Ectodermal cell (in vitro differentiated cells): ENCODE data around the gene SAGE1. TPM values are rescaled to one million over a fixed set of nuclear protein-coding genes. Genes with fewer than 3 reads are reported as not detected.
"Not testable (repeated sequence)": the region's sequence is repeated elsewhere in the genome, so short reads cannot be mapped to it uniquely, and the experiment has no call there.

Experiments
- H3K27ac ChIP-seq: 2 replicates; pipeline ENCODE4 v1.7.0; 2013; ENCODE audit warnings: mild to moderate bottlenecking, low read depth, low read length; ENCODE audit not compliant: insufficient read depth, poor library complexity, severe bottlenecking
- H3K27me3 ChIP-seq: 2 replicates; pipeline ENCODE4 v1.7.0; 2013; ENCODE audit warnings: mild to moderate bottlenecking, low read length; ENCODE audit not compliant: insufficient read depth, control insufficient read depth, poor library complexity, severe bottlenecking
- H3K36me3 ChIP-seq: one replicate; pipeline ENCODE4 v1.7.0; 2013; ENCODE audit warnings: low read length; ENCODE audit not compliant: control insufficient read depth, insufficient read depth
- H3K4me1 ChIP-seq: one replicate; pipeline ENCODE4 v1.7.0; 2013; ENCODE audit warnings: low read length; ENCODE audit not compliant: control insufficient read depth, insufficient read depth
- H3K4me3 ChIP-seq: 2 replicates; pipeline ENCODE4 v1.7.0; 2013; ENCODE audit warnings: low read depth, low read length, control low read depth; ENCODE audit not compliant: insufficient read depth
- H3K9me3 ChIP-seq: 2 replicates; pipeline ENCODE4 v1.7.0; 2013; ENCODE audit warnings: mild to moderate bottlenecking, low read length, moderate library complexity; ENCODE audit not compliant: control insufficient read depth
- WGBS, 2 experiments: methylation state at CpG; one replicate each; pipeline ENCODE4 v1.1.7; 2013; ENCODE audit warnings: missing lambda C conversion rate in 2 of 2; 5-methylcytosine and 5-hydroxymethylcytosine counted together
- polyA plus RNA-seq, 4 experiments: library from polyadenylated mRNA; stranded (reverse); fragments of 50-300 nt; gene quantifications; one replicate each; pipeline ENCODE4 v1.2.3, GENCODE V29; 2013

SAGE1 gene
- polyA plus RNA-seq (2013, experiment 1 of 4): not detected
- not detected for polyA plus RNA-seq (2013, experiment 2 of 4)
- not detected for polyA plus RNA-seq (2013, experiment 3 of 4)
- polyA plus RNA-seq (2013, experiment 4 of 4): not detected

DNA sequence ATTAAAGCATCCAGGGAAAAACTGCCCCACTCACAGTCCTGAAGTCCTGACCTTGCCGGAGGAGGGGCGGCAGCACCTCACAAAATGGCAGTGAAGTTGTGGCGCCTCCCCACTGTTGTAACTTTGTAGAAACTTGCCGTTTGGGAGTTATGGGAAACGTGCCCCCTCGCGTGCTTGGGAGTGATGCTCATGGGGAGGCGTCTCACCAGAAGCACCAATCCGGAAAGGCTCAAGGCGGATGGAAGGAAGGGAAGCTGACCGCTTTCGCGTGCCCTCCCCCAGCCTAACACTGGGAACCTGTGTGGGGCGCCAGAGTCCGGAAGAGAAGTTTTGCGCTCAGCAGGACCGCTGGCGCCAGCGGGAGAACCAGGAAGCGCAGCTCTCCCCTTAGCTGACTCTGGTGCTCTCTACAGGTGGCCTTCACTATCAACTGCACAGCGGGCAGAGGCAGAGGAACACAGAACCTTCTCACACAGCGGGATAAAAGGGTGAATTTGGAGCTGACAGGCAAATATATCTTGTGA lies at the start of gene SAGE1, which contains the start of gene CT45A10:
Gene SAGE1 (plus strand): TSS at position 423 of the 524 bp plus-strand sequence. CDS start 2,527 bp downstream, outside the sequence.
Gene CT45A10 (minus strand): TSS at position 151 of the 524 bp plus-strand sequence. CDS start 8,100 bp downstream, outside the sequence.
- 77 to 79% methylated on average over 22 of the region's 22 CpGs for WGBS, 2 experiments

GRCh38 chrX:135854438-135854837 lies 39.1 kb upstream of the SAGE1 start, which contains the start of gene CT45A8:
Gene CT45A8 (minus strand): TSS chrX:135854538. CDS start chrX:135850783, 3,755 bp downstream.
- H3K4me1 ChIP-seq, H3K4me3 ChIP-seq, H3K9me3 ChIP-seq, H3K27me3 ChIP-seq, H3K27ac ChIP-seq, H3K36me3 ChIP-seq: not testable (repeated sequence)
- no CpG with 5 or more reads among the region's 17 CpGs for WGBS, 2 experiments

More for the DNA sequence above, at the start of gene SAGE1, which contains the start of gene CT45A10:
- H3K27me3 ChIP-seq: no peaks in the 10 kb centered on the region
- no peaks in the 10 kb centered on the region for H3K4me1 ChIP-seq
- no peaks in the 10 kb centered on the region for H3K9me3 ChIP-seq
- H3K4me3 ChIP-seq: no peak within 1 kb of the TSS
- no peaks in the 10 kb centered on the region for H3K36me3 ChIP-seq
- H3K27ac ChIP-seq: no peak within 1 kb of the TSS

- H3K36me3 ChIP-seq, H3K4me3 ChIP-seq, H3K4me1 ChIP-seq, H3K27me3 ChIP-seq, H3K27ac ChIP-seq, H3K9me3 ChIP-seq: not testable (repeated sequence)
- no CpG with 5 or more reads among the region's 17 CpGs for WGBS, 2 experiments
These were observed 21.8 kb upstream of the SAGE1 start, which contains the start of gene CT45A9 for GRCh38 chrX:135871712-135872111. Gene CT45A9 (minus strand): TSS chrX:135871812. CDS start chrX:135868061, 3,751 bp downstream.

DNA sequence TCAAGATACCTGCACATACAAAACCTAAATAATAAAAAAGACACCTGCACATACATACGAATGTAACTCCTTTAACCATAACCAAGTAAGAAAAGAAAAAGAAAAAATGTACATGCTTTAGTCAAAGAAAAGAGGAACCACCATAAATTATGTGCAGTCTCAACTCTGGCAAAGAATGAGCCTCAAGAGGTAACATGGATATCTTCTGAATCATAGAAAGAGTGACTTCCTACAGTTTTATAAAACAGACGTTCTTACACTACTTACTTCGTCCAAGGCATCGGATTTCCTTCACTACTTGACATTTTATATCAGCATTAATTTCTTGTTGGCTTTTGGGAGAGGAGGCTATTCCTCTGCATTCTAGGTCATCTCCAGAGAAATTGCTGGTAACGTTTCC lies 10.8 kb upstream of the SAGE1 start:
- 83 to 95% methylated on average over 2 to 3 of the region's 5 CpGs for WGBS, 2 experiments
- not testable (repeated sequence) for H3K27me3 ChIP-seq, H3K27ac ChIP-seq, H3K9me3 ChIP-seq, H3K4me1 ChIP-seq, H3K36me3 ChIP-seq, H3K4me3 ChIP-seq

DNA sequence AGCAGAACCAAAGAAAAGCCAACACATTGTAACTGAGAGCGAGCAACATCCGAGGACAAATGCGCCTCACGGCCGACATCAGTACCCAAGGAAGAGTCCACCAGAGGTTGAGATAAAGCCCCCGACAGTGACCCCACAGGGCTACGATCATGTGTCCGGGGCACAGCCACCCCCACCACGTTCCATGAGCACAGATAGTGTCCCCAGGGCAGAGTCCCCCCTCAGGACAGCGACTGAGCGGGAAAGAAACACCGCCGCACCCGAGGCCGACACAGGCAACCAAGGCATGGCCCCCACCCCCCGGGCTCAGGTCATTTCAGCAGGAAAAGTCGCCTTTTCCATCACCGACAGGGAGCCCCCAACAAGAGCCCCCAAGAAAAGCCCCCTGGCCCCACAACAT lies 5.3 kb upstream of the SAGE1 start:
- not testable (repeated sequence) for H3K4me1 ChIP-seq, H3K9me3 ChIP-seq
- WGBS, 2 experiments: 87 to 98% methylated on average over 4 of the region's 18 CpGs

DNA sequence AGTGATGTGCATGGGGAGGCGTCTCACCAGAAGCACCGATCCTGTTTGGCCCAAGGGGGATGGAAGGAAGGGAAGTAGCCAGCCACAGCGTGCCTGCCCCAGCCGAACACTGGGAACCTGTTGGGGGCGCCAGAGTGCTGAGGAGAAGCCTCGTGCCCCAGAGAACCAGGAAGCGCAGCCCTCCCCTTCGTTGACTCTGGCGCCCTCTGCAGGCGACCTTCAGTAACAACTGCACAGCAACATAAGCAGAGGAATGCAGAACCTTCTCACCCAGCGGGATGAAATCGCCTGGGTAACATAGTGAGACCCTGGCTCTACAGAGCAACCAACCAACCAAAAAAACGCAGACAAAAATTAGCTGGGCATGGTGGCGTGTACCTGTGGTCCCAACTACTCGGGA lies 4.5 kb upstream of the SAGE1 start:
- not testable (repeated sequence) for H3K4me3 ChIP-seq, H3K36me3 ChIP-seq, H3K4me1 ChIP-seq, H3K27me3 ChIP-seq, H3K27ac ChIP-seq, H3K9me3 ChIP-seq
- 62 to 70% methylated on average over 8 to 15 of the region's 15 CpGs for WGBS, 2 experiments

More for the DNA sequence above, 5.3 kb upstream of the SAGE1 start:
- H3K27me3 ChIP-seq, H3K27ac ChIP-seq, H3K4me3 ChIP-seq, H3K36me3 ChIP-seq: not testable (repeated sequence)

DNA sequence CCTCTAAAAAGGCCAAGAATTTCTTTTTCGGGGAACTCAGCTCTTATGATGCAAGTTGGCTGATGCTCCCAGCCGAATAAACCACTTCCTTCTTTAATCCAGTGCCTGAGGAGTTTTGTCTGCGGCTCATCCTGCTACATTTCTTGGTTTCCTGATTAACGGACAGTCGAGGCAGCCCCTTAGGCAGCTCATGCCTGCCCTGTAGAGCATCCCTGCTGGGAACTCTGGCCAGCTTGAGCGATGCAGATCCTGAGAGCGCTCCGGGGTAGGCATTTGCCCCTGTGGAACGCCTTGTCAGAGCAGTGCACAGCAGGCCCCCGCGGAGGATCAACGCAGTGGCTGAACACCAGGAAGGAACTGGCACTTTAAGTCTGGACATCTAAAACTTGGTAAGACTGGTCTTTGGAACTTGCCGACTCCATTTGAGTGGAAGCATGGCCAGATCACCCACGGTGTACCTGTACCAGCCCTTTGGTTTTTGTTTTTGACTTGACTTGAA lies 3.4 kb upstream of the SAGE1 start:
- WGBS, 2 experiments: 92 to 96% methylated on average over 14 of the region's 14 CpGs
- Histone ChIP-seq H3K4me1 (no peaks in the 10 kb centered on the region), H3K27me3 (no peaks in the 10 kb centered on the region), H3K27ac (no peak overlapping the region), H3K4me3 (no peak overlapping the region), H3K36me3 (no peaks in the 10 kb centered on the region), H3K9me3 (no peaks in the 10 kb centered on the region)

DNA sequence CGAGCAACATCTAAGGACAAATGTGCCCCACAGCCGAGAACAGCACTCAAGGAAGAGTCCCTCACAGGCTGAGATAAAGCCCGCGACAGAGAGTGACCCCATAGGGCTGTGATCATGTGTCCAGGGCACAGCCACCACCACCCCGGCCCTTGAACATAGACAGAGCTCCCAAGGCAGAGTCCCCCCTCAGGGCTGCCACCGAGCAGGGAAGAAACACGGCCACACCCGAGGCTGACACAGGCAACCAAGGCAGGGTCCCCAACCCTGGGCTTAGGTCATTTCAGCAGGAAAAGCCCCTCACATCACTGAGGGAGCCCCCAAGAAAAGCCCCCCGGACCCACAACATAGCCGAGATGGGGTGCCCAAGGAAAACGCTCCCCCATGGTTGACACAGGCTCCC lies 735 bp upstream of the SAGE1 start:
- Histone ChIP-seq H3K4me1 (no peaks in the 10 kb centered on the region), H3K27ac (no peak overlapping the region), H3K36me3 (no peaks in the 10 kb centered on the region), H3K27me3 (no peaks in the 10 kb centered on the region), H3K4me3 (no peak overlapping the region), H3K9me3 (no peaks in the 10 kb centered on the region)
- WGBS, 2 experiments: 92 to 93% methylated on average over 11 of the region's 11 CpGs

- WGBS, 2 experiments: 87 to 88% methylated on average over 5 of the region's 5 CpGs
- Histone ChIP-seq H3K4me1 (no peaks in the 10 kb centered on the region), H3K9me3 (no peaks in the 10 kb centered on the region), H3K36me3 (no peaks in the 10 kb centered on the region), H3K27me3 (no peaks in the 10 kb centered on the region), H3K27ac (no peak overlapping the region), H3K4me3 (no peak overlapping the region)
These were observed 16.7 kb downstream of the SAGE1 start for GRCh38 chrX:135910251-135910650.

DNA sequence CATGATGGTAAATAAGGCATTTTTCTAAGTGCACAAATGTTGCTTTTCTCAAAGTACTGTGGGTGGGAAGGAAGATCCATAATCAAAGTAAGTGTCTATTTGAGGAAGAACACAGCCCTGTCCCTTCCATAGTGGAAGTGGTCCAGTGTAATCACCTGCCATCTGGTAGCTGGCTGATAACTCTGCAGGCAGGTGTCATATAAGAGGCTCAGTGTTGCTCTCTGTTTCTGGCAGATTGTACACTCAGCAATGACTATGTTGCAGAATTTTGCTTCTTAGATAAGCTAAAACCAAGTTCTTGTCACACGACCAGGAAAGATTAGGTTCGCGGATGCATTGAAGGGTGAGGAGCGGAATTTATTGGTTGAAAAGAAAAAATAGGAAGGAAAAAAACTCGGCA lies 20.9 kb downstream of the SAGE1 start:
- H3K27ac ChIP-seq: no peak overlapping the region
- WGBS, 2 experiments: 90 to 97% methylated on average over 5 of the region's 5 CpGs
- H3K27me3 ChIP-seq: no peaks in the 10 kb centered on the region
- H3K4me1 ChIP-seq: no peaks in the 10 kb centered on the region
- H3K9me3 ChIP-seq: no peaks in the 10 kb centered on the region
- H3K4me3 ChIP-seq: no peak overlapping the region
- no peaks in the 10 kb centered on the region for H3K36me3 ChIP-seq
